Thyroid gland (tissue), 4 donors: ENCODE data around the gene ADAMTS15.

ENCODE experiments used
- POLR2A ChIP-seq, 2 donors: fragments of 450-650 bp; IDR thresholded peaks; one replicate each; pipeline ENCODE4 v1.6.1; 2017; ENCODE audit warnings: antibody characterized with exemption in 2 of 2, mild to moderate bottlenecking in 2 of 2, moderate library complexity in 1 of 2
- TF ChIP-seq, protein P1 (sequence below), 6 experiments: fragments of 200-600 bp in 3 of 6; fragments of 450-650 bp in 3 of 6; sonication (generic) in 3 of 6; IDR thresholded peaks; one replicate each; pipeline ENCODE4 v1.5.1; 2016 to 2019; ENCODE audit warnings: antibody characterized with exemption in 6 of 6, mild to moderate bottlenecking in 2 of 6, inconsistent platforms in 1 of 6, moderate library complexity in 1 of 6

DNA sequence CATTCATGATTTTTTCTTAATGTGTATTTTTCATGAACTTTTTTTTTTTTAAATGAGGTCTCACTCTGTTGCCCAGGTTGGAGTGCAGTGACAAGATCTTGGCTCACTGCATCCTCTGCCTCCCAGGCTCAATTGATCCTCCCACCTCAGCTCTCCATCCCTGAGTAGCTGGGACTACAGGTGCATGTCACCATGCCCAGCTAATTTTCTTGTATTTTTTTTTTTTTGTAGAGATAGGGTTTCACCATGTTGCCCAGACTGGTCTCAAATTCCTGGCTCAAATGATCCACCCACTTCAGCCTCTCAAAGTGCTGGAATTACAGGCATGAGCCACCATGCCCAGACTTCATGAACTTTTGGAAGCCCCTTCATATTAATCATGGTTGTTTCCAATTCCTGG, 49.7 kb downstream of the ADAMTS15 start:
- TF ChIP-seq, protein P1, sequence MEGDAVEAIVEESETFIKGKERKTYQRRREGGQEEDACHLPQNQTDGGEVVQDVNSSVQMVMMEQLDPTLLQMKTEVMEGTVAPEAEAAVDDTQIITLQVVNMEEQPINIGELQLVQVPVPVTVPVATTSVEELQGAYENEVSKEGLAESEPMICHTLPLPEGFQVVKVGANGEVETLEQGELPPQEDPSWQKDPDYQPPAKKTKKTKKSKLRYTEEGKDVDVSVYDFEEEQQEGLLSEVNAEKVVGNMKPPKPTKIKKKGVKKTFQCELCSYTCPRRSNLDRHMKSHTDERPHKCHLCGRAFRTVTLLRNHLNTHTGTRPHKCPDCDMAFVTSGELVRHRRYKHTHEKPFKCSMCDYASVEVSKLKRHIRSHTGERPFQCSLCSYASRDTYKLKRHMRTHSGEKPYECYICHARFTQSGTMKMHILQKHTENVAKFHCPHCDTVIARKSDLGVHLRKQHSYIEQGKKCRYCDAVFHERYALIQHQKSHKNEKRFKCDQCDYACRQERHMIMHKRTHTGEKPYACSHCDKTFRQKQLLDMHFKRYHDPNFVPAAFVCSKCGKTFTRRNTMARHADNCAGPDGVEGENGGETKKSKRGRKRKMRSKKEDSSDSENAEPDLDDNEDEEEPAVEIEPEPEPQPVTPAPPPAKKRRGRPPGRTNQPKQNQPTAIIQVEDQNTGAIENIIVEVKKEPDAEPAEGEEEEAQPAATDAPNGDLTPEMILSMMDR (IDR thresholded peaks at IDR 0.05): no peak
- TF ChIP-seq POLR2A (IDR thresholded peaks at IDR 0.05): no peak
